Upper lobe of left lung (tissue), 4 donors: ENCODE measurements around the gene TRIP4.

Experiments
- POLR2AphosphoS5 ChIP-seq, 2 donors: sonication (generic); formaldehyde crosslinking; IDR thresholded peaks; one replicate each; pipeline ENCODE4 v1.5.1; 2017; ENCODE audit warnings: antibody characterized with exemption in 2 of 2
- TF ChIP-seq, protein P1 (sequence below), 6 experiments: fragments of 450-650 bp in 4 of 6; fragments of 200-600 bp in 2 of 6; sonication (generic) in 2 of 6; IDR thresholded peaks; one replicate each; pipeline ENCODE4 v1.5.1; 2016 to 2019; ENCODE audit warnings: antibody characterized with exemption in 6 of 6

DNA sequence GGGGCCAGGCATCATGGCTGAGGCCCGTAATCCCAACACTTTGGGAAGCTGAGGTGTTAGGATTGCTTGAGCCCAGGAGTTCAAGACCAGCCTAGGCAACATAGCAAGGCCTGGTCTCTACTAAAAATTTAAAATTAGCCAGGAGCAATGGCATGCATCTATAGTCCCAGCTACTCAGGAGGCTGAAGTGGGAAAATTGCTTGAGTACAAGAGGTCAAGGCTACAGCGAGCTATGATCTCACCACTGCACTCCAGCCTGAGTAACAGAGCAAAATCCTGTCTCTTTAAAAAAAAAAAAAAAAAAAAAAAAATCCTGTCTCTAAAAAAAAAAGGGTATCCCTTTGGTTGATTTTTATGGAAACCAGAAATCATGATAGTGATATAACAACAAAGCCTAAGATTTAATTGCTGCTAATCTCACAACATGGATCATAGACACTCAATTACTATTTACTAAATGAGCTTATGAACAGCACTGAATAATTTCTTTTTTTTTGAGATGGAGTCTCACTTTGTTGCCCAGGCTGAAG, 18.5 kb upstream of the TRIP4 start:
- TF ChIP-seq, protein P1, sequence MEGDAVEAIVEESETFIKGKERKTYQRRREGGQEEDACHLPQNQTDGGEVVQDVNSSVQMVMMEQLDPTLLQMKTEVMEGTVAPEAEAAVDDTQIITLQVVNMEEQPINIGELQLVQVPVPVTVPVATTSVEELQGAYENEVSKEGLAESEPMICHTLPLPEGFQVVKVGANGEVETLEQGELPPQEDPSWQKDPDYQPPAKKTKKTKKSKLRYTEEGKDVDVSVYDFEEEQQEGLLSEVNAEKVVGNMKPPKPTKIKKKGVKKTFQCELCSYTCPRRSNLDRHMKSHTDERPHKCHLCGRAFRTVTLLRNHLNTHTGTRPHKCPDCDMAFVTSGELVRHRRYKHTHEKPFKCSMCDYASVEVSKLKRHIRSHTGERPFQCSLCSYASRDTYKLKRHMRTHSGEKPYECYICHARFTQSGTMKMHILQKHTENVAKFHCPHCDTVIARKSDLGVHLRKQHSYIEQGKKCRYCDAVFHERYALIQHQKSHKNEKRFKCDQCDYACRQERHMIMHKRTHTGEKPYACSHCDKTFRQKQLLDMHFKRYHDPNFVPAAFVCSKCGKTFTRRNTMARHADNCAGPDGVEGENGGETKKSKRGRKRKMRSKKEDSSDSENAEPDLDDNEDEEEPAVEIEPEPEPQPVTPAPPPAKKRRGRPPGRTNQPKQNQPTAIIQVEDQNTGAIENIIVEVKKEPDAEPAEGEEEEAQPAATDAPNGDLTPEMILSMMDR (IDR thresholded peaks at IDR 0.05), result no peak
- TF ChIP-seq POLR2AphosphoS5 (IDR thresholded peaks at IDR 0.05), result no peak
